Sigmoid colon (tissue), 3 donors: ENCODE results near the gene ENKUR.

Experiments used
- POLR2A ChIP-seq, 2 donors: fragments of 450-650 bp; IDR thresholded peaks; one replicate each; pipeline ENCODE4 v1.6.1; 2016; ENCODE audit warnings: antibody characterized with exemption in 2 of 2, mild to moderate bottlenecking in 2 of 2, moderate library complexity in 2 of 2
- TF ChIP-seq, protein P1 (sequence below), 4 experiments: fragments of 450-650 bp in 3 of 4; fragments of 200-600 bp in 1 of 4; IDR thresholded peaks; one replicate each; pipeline ENCODE4 v1.5.1; 2016 to 2019; ENCODE audit warnings: antibody characterized with exemption in 4 of 4, mild to moderate bottlenecking in 3 of 4, moderate library complexity in 2 of 4

DNA sequence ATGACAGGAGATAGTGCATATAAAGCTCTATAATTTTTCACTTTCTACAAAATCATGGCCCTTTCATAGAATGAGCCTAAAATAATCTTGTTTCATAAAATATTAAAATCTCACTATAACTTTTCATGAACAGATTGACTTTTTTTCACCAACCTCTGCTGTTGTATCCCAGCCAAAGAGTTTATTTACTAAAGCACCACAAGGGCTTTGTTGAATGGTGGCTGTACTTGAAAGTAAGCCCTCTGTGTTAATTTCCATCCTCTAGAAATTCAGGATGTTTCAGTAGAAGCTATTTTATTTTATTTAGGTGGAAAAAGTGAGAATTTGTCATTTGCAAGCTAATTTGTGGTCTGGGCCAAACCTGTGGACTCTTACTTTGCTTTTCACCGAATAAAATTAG, 30.7 kb upstream of the ENKUR start:
- no peak for TF ChIP-seq POLR2A (IDR thresholded peaks at IDR 0.05)
- TF ChIP-seq, protein P1, sequence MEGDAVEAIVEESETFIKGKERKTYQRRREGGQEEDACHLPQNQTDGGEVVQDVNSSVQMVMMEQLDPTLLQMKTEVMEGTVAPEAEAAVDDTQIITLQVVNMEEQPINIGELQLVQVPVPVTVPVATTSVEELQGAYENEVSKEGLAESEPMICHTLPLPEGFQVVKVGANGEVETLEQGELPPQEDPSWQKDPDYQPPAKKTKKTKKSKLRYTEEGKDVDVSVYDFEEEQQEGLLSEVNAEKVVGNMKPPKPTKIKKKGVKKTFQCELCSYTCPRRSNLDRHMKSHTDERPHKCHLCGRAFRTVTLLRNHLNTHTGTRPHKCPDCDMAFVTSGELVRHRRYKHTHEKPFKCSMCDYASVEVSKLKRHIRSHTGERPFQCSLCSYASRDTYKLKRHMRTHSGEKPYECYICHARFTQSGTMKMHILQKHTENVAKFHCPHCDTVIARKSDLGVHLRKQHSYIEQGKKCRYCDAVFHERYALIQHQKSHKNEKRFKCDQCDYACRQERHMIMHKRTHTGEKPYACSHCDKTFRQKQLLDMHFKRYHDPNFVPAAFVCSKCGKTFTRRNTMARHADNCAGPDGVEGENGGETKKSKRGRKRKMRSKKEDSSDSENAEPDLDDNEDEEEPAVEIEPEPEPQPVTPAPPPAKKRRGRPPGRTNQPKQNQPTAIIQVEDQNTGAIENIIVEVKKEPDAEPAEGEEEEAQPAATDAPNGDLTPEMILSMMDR (IDR thresholded peaks at IDR 0.05), result no peak
